CD4-positive, CD25-positive, alpha-beta regulatory T cell (primary cell): ENCODE results near the gene UTP25. TPM values are rescaled to one million over a fixed set of nuclear protein-coding genes. Genes with fewer than 3 reads are reported as not detected.

ENCODE experiments used
- ATAC-seq, 2 donors: fragments of 150-1000 bp; cut with Tn5 transposase; one replicate each; pipeline ENCODE4 v1.10.0; 2021; ENCODE audit warnings: low read depth in 2 of 2, moderate number of reproducible peaks in 2 of 2, moderate library complexity in 1 of 2
- DNase-seq, 3 donors: peaks; one replicate each; pipeline versions ENCODE4 v3.0.0 to v3.0.0-alpha.2; 2012 to 2022; ENCODE audit warnings: mixed read lengths in 1 of 3
- H3K27ac ChIP-seq: one replicate; pipeline ENCODE4 v1.7.0; 2013; ENCODE audit warnings: mild to moderate bottlenecking, low read length; ENCODE audit not compliant: insufficient read depth, poor library complexity, severe bottlenecking
- H3K27me3 ChIP-seq: one replicate; pipeline ENCODE4 v1.7.0; 2013; ENCODE audit warnings: low read length; ENCODE audit not compliant: control insufficient read depth, insufficient read depth
- H3K36me3 ChIP-seq: one replicate; pipeline ENCODE4 v1.7.0; 2013; ENCODE audit warnings: mild to moderate bottlenecking, low read length, moderate library complexity; ENCODE audit not compliant: control insufficient read depth, insufficient read depth
- H3K4me1 ChIP-seq: 2 replicates; pipeline ENCODE4 v1.7.0; 2013; ENCODE audit warnings: mild to moderate bottlenecking, low read length; ENCODE audit not compliant: insufficient read depth, control insufficient read depth, poor library complexity, severe bottlenecking
- H3K4me3 ChIP-seq: one replicate; pipeline ENCODE4 v1.7.0; 2013; ENCODE audit warnings: low read depth, mild to moderate bottlenecking, low read length, moderate library complexity
- H3K9me3 ChIP-seq, 2 experiments: 1 replicate in 1 of 2; 2 replicates in 1 of 2; pipeline ENCODE4 v1.7.0; 2013; ENCODE audit warnings: low read length in 2 of 2, mild to moderate bottlenecking in 1 of 2, moderate library complexity in 1 of 2; ENCODE audit not compliant: control insufficient read depth in 2 of 2
- H3K27ac Mint-ChIP-seq, 3 donors: one replicate each; pipeline ENCODE4 v1.8.0; 2020 to 2022; ENCODE audit warnings: mild to moderate bottlenecking in 3 of 3, mixed read lengths in 3 of 3, moderate library complexity in 2 of 3
- H3K27me3 Mint-ChIP-seq: one replicate; pipeline ENCODE4 v1.8.0; 2022; ENCODE audit warnings: mild to moderate bottlenecking, mixed read lengths
- H3K36me3 Mint-ChIP-seq: one replicate; pipeline ENCODE4 v1.8.0; 2020; ENCODE audit warnings: mixed read lengths
- H3K4me1 Mint-ChIP-seq, 4 donors: one replicate each; pipeline ENCODE4 v1.8.0; 2020 to 2022; ENCODE audit warnings: mixed read lengths in 4 of 4, mild to moderate bottlenecking in 1 of 4
- H3K4me3 Mint-ChIP-seq, 4 donors: one replicate each; pipeline ENCODE4 v1.8.0; 2020 to 2022; ENCODE audit warnings: mild to moderate bottlenecking in 4 of 4, mixed read lengths in 4 of 4, moderate library complexity in 3 of 4
- H3K9me3 Mint-ChIP-seq, 7 donors: one replicate each; pipeline ENCODE4 v1.8.0; 2020 to 2022; ENCODE audit warnings: mixed read lengths in 7 of 7, mild to moderate bottlenecking in 3 of 7, moderate library complexity in 2 of 7
- polyA plus RNA-seq, 4 donors: library from polyadenylated mRNA; unstranded; fragments of 300-500 nt; fragmentation: Illumina TruSeq; gene quantifications; one replicate each; pipeline ENCODE4 v1.2.3, GENCODE V29; 2021
- total RNA-seq: library from RNA; stranded (reverse); gene quantifications from one replicate; pipeline ENCODE4 v1.2.3, GENCODE V29; 2022

The UTP25 gene
- total and polyA plus RNA-seq, 5 donors from 2014 or later: 2.4 to 7.4 (median 3.2) TPM

DNA sequence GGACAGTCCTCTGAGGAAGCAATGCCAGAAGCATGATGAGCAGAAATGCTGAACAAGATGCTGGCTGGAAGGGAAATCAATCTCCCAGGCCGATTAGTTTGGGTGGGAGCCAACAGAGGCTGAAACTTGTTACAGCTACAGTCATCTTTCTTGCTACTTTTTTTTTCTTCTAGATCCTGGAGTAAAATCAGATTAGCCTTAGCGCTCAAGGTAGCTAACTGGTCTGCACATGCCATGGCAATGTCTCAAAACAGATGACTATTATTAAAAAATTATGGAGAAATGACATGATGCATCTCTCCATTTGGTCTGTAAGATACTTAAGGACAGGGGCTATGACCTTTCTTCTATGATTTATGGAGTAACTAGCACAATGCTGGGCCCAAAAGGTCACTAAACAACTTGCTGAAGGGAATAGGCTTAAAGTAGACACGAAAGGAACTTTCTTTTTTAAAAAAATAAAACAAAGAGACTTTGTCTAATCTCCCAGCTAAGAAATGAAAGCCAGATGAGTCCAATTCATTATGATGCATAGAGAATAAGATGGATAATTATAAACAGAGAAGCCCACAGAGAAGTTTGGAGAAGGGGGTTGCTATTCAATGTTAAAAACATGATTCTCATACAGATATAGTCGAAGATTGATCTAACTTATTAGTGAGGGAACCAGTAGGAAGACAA lies 42.5 kb downstream of the UTP25 start:
- no peak overlapping the region for H3K4me3 Mint-ChIP-seq
- no peaks in the 10 kb centered on the region for H3K4me1 ChIP-seq
- H3K4me3 ChIP-seq: no peak overlapping the region
- peaks cover 0 to 6% (median 3%) of the 10 kb centered on the region in 7 donors for H3K9me3 Mint-ChIP-seq
- no peak for ATAC-seq
- H3K9me3 ChIP-seq: no peaks in the 10 kb centered on the region
- no peaks in the 10 kb centered on the region for H3K4me1 Mint-ChIP-seq
- H3K36me3 Mint-ChIP-seq: no peaks in the 10 kb centered on the region
- H3K27ac Mint-ChIP-seq: no peak overlapping the region
- no peaks in the 10 kb centered on the region for H3K36me3 ChIP-seq
- peaks cover 8% of the 10 kb centered on the region for H3K27me3 ChIP-seq
- DNase-seq: no peak
- H3K27me3 Mint-ChIP-seq: peaks cover 24% of the 10 kb centered on the region
- H3K27ac ChIP-seq: no peak overlapping the region

DNA sequence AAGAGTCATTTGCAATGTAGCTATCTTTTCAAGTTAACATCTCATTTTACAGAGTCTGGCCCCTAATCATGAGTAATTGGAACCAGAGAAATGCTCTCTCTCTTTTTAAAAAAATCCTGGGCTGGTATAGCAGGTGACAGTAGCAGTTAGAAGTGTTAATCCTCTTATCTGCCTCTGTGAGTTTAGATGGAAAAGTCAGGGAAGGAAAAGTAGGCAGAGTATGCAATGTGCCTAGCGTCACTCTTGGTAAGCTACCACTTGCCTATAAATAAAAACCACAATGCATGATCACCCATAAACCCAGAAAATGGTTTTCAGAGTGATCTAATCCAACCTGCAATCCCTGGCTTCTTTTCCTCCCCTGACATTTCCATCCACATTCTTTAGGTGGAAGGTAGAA lies 43.2 kb downstream of the UTP25 start:
- Histone ChIP-seq H3K9me3 (no peaks in the 10 kb centered on the region), H3K27ac (no peak overlapping the region), H3K4me1 (no peaks in the 10 kb centered on the region), H3K36me3 (no peaks in the 10 kb centered on the region), H3K4me3 (no peak overlapping the region), H3K27me3 (peaks cover 6% of the 10 kb centered on the region)
- DNase-seq: no peak
- Mint-ChIP-seq H3K4me1 (no peaks in the 10 kb centered on the region), H3K27me3 (peaks cover 31% of the 10 kb centered on the region), H3K4me3 (no peak overlapping the region), H3K9me3 (peaks cover 0 to 6% (median 3%) of the 10 kb centered on the region in 7 donors), H3K27ac (no peak overlapping the region), H3K36me3 (no peaks in the 10 kb centered on the region)
- ATAC-seq: no peak

DNA sequence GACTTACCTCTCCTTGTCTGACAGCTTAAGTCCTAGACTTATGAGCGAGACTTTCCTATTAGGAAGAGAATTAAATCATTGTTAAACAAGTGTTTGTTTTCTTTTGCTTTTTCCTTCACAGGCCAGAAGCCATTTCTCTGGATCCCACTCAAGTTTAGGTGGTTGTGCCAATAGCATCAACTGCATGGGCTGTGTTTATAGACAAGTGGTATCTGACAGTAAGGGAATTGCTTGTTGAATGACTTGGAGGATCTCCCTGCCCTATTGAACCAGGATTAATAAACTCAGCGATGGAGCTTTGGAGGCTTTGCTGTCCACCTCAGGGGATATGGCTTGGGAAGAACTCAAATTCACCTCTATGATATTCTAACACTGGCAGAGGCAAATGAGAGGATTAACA lies 43.7 kb downstream of the UTP25 start:
- Histone ChIP-seq H3K27me3 (peaks cover 6% of the 10 kb centered on the region), H3K9me3 (no peaks in the 10 kb centered on the region), H3K4me1 (no peaks in the 10 kb centered on the region), H3K36me3 (no peaks in the 10 kb centered on the region), H3K27ac (no peak overlapping the region), H3K4me3 (no peak overlapping the region)
- ATAC-seq (no peak), DNase-seq (no peak)
- H3K27me3 Mint-ChIP-seq: peaks cover 31% of the 10 kb centered on the region
- no peaks in the 10 kb centered on the region for H3K36me3 Mint-ChIP-seq
- H3K4me3 Mint-ChIP-seq: no peak overlapping the region
- peaks cover 0 to 6% (median 3%) of the 10 kb centered on the region in 7 donors for H3K9me3 Mint-ChIP-seq
- no peak overlapping the region for H3K27ac Mint-ChIP-seq
- no peaks in the 10 kb centered on the region for H3K4me1 Mint-ChIP-seq

- Histone ChIP-seq H3K36me3 (no peaks in the 10 kb centered on the region), H3K27me3 (peaks cover 6% of the 10 kb centered on the region), H3K4me3 (no peak overlapping the region), H3K27ac (no peak overlapping the region), H3K4me1 (no peaks in the 10 kb centered on the region), H3K9me3 (no peaks in the 10 kb centered on the region)
- no peak for DNase-seq
- Mint-ChIP-seq H3K27ac (no peak overlapping the region), H3K4me1 (no peaks in the 10 kb centered on the region), H3K9me3 (peaks cover 0 to 3% (median 0%) of the 10 kb centered on the region in 7 donors), H3K36me3 (no peaks in the 10 kb centered on the region), H3K27me3 (peaks cover 37% of the 10 kb centered on the region), H3K4me3 (no peak overlapping the region)
- ATAC-seq: no peak
Observed at GRCh38 chr1:209873067-209873799, 45.5 kb downstream of the UTP25 start.

DNA sequence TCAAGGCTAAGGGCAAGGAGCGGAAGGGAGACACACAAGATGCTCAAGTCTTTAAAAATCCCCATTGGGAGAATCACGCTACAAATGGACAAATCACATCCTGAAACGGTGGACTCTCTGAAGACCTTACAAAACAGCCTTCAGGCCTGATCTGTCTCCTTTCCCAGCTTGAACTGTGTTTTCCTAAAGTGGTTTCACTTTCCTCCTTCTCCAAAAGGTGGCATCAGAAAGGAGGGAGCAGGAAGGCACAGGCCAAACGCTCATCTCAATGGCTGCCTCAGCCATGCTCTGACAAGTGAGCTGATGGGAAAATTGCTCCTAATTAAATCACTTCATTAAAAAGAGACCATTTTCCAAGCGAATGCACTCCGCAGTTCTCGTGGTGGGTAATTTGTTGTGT lies 47.7 kb downstream of the UTP25 start:
- no peak overlapping the region for H3K4me3 ChIP-seq
- no peaks in the 10 kb centered on the region for H3K36me3 Mint-ChIP-seq

DNA sequence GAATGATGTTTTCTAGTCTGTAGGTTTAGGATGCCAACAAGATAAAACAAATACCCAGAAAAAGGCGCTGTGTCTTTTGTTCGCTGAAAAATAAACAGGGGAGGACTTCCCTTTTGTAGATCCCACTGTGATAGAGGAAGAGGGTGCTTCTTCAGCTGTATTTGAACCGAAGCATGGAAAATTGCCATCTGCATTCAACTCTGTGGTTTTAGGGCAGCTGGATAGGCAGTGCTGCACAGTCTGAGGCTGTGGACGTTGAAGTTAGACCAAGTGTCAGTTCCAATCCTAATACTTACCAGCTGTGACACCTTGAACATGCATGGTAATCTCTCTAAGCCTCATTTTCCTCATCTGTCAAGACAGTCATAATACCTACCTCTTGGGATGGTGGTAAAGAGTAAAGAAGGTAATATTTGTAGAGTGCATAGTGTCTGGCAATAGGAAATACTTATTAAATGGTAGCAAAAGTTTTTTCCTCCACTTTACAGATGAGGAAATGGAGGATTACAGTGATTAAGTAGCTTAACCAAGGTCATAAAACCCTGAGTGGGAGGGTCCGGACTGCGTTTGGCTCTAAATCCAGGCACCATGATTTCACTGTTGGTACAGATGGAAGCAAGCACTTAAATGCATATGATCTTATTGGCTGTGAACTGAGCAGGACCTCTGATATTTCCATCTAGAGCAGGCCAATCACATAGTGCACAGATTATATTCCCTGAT lies 48.5 kb downstream of the UTP25 start:
- H3K4me3 Mint-ChIP-seq: peak overlapping the region in 1 of 4 donors; percentile 16
- H3K27me3 Mint-ChIP-seq: peaks cover 31% of the 10 kb centered on the region
- H3K4me1 ChIP-seq: no peaks in the 10 kb centered on the region
- no peaks in the 10 kb centered on the region for H3K4me1 Mint-ChIP-seq
- no peak overlapping the region for H3K27ac ChIP-seq
- H3K36me3 Mint-ChIP-seq: no peaks in the 10 kb centered on the region
- ATAC-seq (no peak), DNase-seq (no peak)
- no peaks in the 10 kb centered on the region for H3K9me3 Mint-ChIP-seq
- H3K9me3 ChIP-seq: no peaks in the 10 kb centered on the region
- no peak overlapping the region for H3K27ac Mint-ChIP-seq
- H3K36me3 ChIP-seq: no peaks in the 10 kb centered on the region
- H3K4me3 ChIP-seq: no peak overlapping the region
- H3K27me3 ChIP-seq: peaks cover 8% of the 10 kb centered on the region

More for the DNA sequence above, 47.7 kb downstream of the UTP25 start:
- ATAC-seq: no peak
- H3K4me1 Mint-ChIP-seq: no peaks in the 10 kb centered on the region
- H3K4me1 ChIP-seq: no peaks in the 10 kb centered on the region
- H3K36me3 ChIP-seq: no peaks in the 10 kb centered on the region
- DNase-seq: no peak
- H3K27ac Mint-ChIP-seq: no peak overlapping the region
- no peaks in the 10 kb centered on the region for H3K9me3 Mint-ChIP-seq
- peaks cover 38% of the 10 kb centered on the region for H3K27me3 Mint-ChIP-seq
- H3K27me3 ChIP-seq: peaks cover 9% of the 10 kb centered on the region
- H3K9me3 ChIP-seq: no peaks in the 10 kb centered on the region
- H3K27ac ChIP-seq: no peak overlapping the region
- H3K4me3 Mint-ChIP-seq: peak overlapping the region in 1 of 4 donors; percentile 16

GRCh38 chr1:209877087-209877764 lies 49.5 kb downstream of the UTP25 start:
- H3K27me3 Mint-ChIP-seq: peaks cover 29% of the 10 kb centered on the region
- no peak overlapping the region for H3K27ac Mint-ChIP-seq
- no peaks in the 10 kb centered on the region for H3K4me1 Mint-ChIP-seq
- DNase-seq (no peak), ATAC-seq (no peak)
- H3K9me3 Mint-ChIP-seq: no peaks in the 10 kb centered on the region
- Histone ChIP-seq H3K36me3 (no peaks in the 10 kb centered on the region), H3K27me3 (peaks cover 6% of the 10 kb centered on the region), H3K4me3 (no peak overlapping the region), H3K27ac (no peak overlapping the region), H3K4me1 (no peaks in the 10 kb centered on the region), H3K9me3 (no peaks in the 10 kb centered on the region)
- no peak overlapping the region for H3K4me3 Mint-ChIP-seq
- no peaks in the 10 kb centered on the region for H3K36me3 Mint-ChIP-seq
